Astrocyte of the cerebellum (primary cell): ENCODE measurements around the gene PDXK.

Experiments
- DNase-seq: peaks from one replicate; pipeline ENCODE4 v3.0.0-alpha.2; 2011; ENCODE audit warnings: low read depth
- H3K4me3 ChIP-seq: 2 replicates; pipeline ENCODE4 v1.5.1; 2011; ENCODE audit warnings: mild to moderate bottlenecking, low read depth, low read length, moderate library complexity
- CTCF ChIP-seq: IDR thresholded peaks from 2 replicates; pipeline ENCODE4 v1.5.1; 2012; ENCODE audit warnings: low read length, low read depth, moderate library complexity, mild to moderate bottlenecking; ENCODE audit errors: missing control alignments
- in situ Hi-C: cut with HindIII; loops from 2 replicates; pipeline ENCODE4 v1.10.0; 2017; ENCODE audit warnings: low sequenced_read_pairs

Gene PDXK

GRCh38 chr21:43745772-43746517, 27.0 kb downstream of the PDXK start:
- DNase-seq, result no peak
- no peak overlapping the region for H3K4me3 ChIP-seq
- TF ChIP-seq CTCF, result no peak
- in situ Hi-C loops, result no loop called here

- no peak for TF ChIP-seq CTCF
- in situ Hi-C loops, result no loop called here
- DNase-seq, result no peak
- H3K4me3 ChIP-seq, result no peak overlapping the region
Measured at GRCh38 chr21:43748622-43749021, 29.7 kb downstream of the PDXK start.

- no peak for DNase-seq
- H3K4me3 ChIP-seq, result no peak overlapping the region
- in situ Hi-C loops, result loop anchor here (25.0 kb wide), 1 partner anchor 113 kb away; the partner anchor contains the start of gene AGPAT3
- TF ChIP-seq CTCF, result no peak
Measured at GRCh38 chr21:43749651-43750262, 30.8 kb downstream of the PDXK start.

GRCh38 chr21:43750339-43751033, 31.6 kb downstream of the PDXK start:
- no peak overlapping the region for H3K4me3 ChIP-seq
- no peak for DNase-seq
- in situ Hi-C loops, result loop anchor here (25.0 kb wide), 1 partner anchor 112 kb away; the partner anchor contains the start of gene AGPAT3
- TF ChIP-seq CTCF, result no peak

GRCh38 chr21:43751955-43752591, 33.1 kb downstream of the PDXK start:
- in situ Hi-C loops, result loop anchor here (25.0 kb wide), 1 partner anchor 110 kb away; the partner anchor contains the start of gene AGPAT3
- no peak overlapping the region for H3K4me3 ChIP-seq
- TF ChIP-seq CTCF, result no peak
- no peak for DNase-seq
